T-helper 22 cell (primary cell): ENCODE results near the gene KRT86.

Source experiments
- DNase-seq: peaks from one replicate; pipeline ENCODE4 v3.0.0-alpha.2; 2020; ENCODE audit warnings: low read depth

KRT86 gene

GRCh38 chr12:52274521-52275120 is at the start of gene KRT86:
Gene KRT86 (plus strand): TSS chr12:52274645. CDS start chr12:52301917, 27,272 bp downstream.
- no peak for DNase-seq

- DNase-seq: no peak
These were observed 48.7 kb upstream of the KRT86 start for GRCh38 chr12:52225752-52226151.

GRCh38 chr12:52226446-52226845 is 48.0 kb upstream of the KRT86 start:
- DNase-seq: no peak

DNA sequence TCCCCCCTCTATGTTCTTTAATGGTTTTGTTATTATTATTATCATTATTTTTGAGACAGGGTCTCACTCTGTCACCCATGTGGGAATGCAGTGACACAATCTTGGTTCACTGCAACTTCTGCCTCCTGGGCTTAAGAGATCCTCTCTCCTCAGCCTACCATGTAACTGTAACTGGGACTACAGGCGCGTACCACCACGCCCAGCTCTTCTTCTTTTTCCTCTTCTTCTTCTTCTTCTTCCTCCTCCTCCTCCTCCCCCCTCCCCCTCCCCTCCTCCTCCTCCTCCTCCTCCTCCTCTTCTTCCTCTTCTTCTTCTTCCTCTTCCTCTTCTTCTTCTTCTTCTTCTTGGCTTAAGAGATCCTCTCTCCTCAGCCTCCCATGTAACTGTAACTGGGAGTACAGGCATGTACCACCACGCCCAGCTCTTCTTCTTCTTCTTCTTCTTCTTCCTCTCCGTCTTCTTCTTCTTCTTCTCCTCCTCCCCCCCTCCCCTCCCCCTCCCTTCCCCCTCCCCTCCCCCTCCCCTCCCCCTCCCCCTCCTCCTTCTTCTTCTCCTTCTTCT is 46.8 kb upstream of the KRT86 start:
- no peak for DNase-seq

GRCh38 chr12:52228366-52228765 is 46.1 kb upstream of the KRT86 start:
- no peak for DNase-seq

- no peak for DNase-seq
These were observed 45.5 kb upstream of the KRT86 start for GRCh38 chr12:52228931-52229330.

- no peak for DNase-seq
These were observed 44.6 kb upstream of the KRT86 start for GRCh38 chr12:52229836-52230343.

GRCh38 chr12:52230364-52231281 is 43.8 kb upstream of the KRT86 start:
- no peak for DNase-seq

- DNase-seq: no peak
These were observed 42.9 kb upstream of the KRT86 start for GRCh38 chr12:52231305-52232202.

DNA sequence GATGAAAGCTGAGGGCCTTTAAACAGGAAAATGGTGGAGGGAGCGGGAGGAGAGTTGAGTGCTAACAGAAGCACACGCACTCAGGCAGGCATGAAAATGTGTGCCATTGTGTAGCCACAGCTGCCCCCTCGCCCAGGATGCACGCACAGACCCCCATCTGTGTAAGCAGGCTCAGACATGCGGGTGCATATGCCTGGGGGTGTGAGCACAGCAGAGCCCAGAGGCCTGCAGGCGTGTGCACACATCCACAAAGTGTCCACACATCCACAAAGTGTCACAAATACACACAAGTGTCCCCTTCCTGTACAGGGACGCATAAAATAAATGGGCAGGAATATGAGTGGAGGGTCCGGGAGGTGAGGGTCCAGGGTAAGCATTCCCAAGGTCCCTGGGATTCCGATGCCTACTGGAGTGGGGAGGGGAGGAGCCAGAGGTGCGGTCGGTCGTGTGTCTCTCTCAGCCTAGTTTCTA is 42.2 kb upstream of the KRT86 start:
- no peak for DNase-seq

- no peak for DNase-seq
These were observed 41.6 kb upstream of the KRT86 start, which contains the start of gene KRT7 for GRCh38 chr12:52232674-52233461. Gene KRT7 (plus strand): TSS chr12:52233243. CDS start chr12:52233297, 54 bp downstream.

DNA sequence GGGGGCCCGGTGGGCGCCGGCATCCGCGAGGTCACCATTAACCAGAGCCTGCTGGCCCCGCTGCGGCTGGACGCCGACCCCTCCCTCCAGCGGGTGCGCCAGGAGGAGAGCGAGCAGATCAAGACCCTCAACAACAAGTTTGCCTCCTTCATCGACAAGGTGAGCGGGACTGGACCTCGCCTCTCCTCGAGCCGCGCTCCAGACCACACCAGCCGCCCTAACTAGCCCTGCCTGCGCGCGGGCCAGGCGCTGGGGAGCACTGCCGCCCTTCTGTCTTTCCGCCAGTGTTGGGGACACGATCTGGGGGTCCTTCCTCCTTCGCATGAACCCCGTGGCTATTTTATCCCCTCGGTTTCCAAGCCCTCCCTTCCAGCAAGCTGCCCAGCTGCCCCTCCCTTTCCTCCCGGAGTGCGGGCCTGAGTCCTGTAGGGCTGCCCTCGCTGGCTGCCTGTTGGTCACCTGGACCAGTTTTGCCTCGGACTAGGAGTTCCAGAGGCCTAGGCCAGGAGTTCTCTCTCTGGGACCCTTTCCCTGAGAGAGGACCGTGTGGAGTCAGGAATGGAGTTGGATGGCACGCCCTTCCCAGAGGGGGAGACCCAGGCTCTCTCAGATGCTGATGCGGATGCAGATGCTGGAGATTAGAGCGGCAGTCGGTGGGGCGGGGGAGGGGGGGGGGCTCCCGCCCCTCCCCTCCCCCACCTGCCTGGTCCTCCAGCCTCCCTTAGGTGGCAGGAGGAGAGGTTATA is 40.8 kb upstream of the KRT86 start:
- DNase-seq: no peak

- no peak for DNase-seq
These were observed 40.1 kb upstream of the KRT86 start for GRCh38 chr12:52234223-52234810.

GRCh38 chr12:52235001-52235764 is 39.3 kb upstream of the KRT86 start:
- DNase-seq: no peak

DNA sequence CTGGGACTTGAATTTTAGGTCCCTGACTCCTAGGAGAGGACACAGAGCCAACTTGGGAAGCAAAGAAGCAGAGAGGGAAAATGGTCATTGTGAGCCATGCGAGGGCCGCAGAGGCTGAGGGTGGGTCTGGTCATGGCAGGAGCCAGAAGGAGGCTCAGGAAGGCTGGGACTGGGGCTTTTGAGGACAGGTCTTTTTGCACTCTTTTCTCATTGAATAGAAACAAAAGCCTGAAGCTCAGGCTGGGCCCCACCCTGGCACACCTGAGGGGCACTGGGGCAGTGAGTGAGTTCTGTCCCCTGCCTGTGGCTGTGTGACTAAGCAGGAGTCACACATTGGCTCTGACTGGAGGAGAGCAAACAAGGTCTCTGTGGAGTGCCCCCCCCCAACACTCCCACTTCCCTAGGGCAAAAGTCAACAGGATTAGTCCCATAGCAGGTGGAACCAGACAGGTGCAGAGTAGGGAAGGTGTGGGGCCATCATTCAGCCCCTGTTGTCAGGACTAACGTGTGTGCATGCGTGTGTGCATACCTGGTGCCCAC is 38.6 kb upstream of the KRT86 start:
- DNase-seq: no peak

GRCh38 chr12:52236386-52237050 is 37.9 kb upstream of the KRT86 start:
- DNase-seq: no peak

DNA sequence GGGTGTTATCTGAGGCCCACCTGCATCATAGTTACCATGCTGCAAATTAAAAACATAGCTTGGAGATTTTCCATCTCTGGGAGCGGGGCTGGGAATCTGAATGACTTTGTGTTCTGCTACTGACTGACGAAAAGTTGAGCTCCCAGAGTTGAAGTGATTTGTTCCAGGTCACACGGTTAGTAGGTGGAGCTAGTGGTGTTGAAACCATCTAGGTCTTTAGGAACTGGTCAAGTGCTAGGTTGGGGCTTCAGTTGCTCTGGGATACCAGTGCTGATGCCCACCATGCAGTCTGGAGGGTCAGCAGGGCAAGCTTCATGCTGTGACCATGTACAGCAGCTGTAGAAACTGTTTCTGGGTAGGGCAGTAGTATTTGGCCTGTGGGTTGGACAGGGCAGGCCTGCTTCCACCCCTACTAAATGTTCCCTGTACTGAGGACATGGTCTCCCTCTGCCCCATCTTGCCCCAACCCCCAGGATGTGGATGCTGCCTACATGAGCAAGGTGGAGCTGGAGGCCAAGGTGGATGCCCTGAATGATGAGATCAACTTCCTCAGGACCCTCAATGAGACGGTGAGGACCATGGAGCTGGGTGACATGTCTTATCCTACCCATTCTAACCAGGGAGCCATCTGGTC is 36.1 kb upstream of the KRT86 start:
- DNase-seq: no peak
